K562 (cell line): ENCODE measurements around the gene RNF19B. TPM values are rescaled to one million over a fixed set of nuclear protein-coding genes. Genes with fewer than 3 reads are reported as not detected.

Experiments
- ATAC-seq: fragments of 200-7000 bp; cut with Tn5 transposase; 3 replicates; pipeline ENCODE4 v1.9.1; 2020; ENCODE audit warnings: moderate library complexity
- BruUV-seq: library from RNA; stranded (reverse); fragments of 400-500 nt; replicated peaks from 2 replicates; lab custom pipeline; 2021; lab: Mats Ljungman, UMichigan
- CTCF ChIA-PET: fragments of 300-600 bp; formaldehyde crosslinking; extraction: SDS; loops from one replicate; lab custom pipeline; 2021; ENCODE audit warnings: low intra/inter-chr PET ratio; lab: Yijun Ruan, JAX
- POLR2A ChIA-PET: fragments of 300-600, 350-650 bp; sonication (Branson Sonifier 250); formaldehyde crosslinking; extraction: SDS; loops from one replicate; lab custom pipeline; 2021; ENCODE audit warnings: antibody characterized with exemption, inconsistent platforms; lab: Yijun Ruan, JAX
- DNase-seq, 4 experiments: peaks; one replicate each; pipeline versions ENCODE4 v3.0.0 to v3.0.0-alpha.2; 2011 to 2018; ENCODE audit warnings: low spot score in 3 of 4, mixed read lengths in 3 of 4; ENCODE audit errors: extremely low read depth in 1 of 4
- FAIRE-seq: peaks from 2 replicates; lab custom pipeline; 2011; peaks lifted over from hg19 to GRCh38; lab: Jason Lieb, UNC
- H2AFZ ChIP-seq: 2 replicates; pipeline ENCODE4 v1.6.0; 2011; ENCODE audit warnings: low read depth, low read length, control low read depth, inconsistent platforms
- H3K27ac ChIP-seq: fragments of 200-600 bp; 3 replicates; pipeline ENCODE4 v1.8.0; 2011; ENCODE audit warnings: low read depth, mild to moderate bottlenecking, control low read depth, inconsistent platforms, low read length, moderate library complexity, mixed read lengths; ENCODE audit errors: extremely low read depth
- H3K27me3 ChIP-seq, 2 experiments: fragments of 300-600 bp in 1 of 2; 2 replicates in 1 of 2; 3 replicates in 1 of 2; pipeline versions ENCODE4 v1.6.0 to v1.8.0; 2011; ENCODE audit warnings: inconsistent platforms in 2 of 2, low read length in 2 of 2, mild to moderate bottlenecking in 1 of 2, mixed read lengths in 1 of 2, moderate library complexity in 1 of 2; ENCODE audit not compliant: control insufficient read depth in 2 of 2, insufficient read depth in 2 of 2
- H3K36me3 ChIP-seq: fragments of 300-600 bp; 3 replicates; pipeline ENCODE4 v1.8.0; 2011; ENCODE audit warnings: mild to moderate bottlenecking, low read length, inconsistent platforms; ENCODE audit not compliant: control insufficient read depth, insufficient read depth
- H3K4me1 ChIP-seq, 2 experiments: fragments of 200-600 bp in 1 of 2; replicated peaks in 1 of 2; 2 replicates in 1 of 2; 3 replicates in 1 of 2; pipeline versions ENCODE4 v1.5.1 to v1.8.0; 2011; ENCODE audit warnings: inconsistent platforms in 2 of 2, low read length in 2 of 2, mild to moderate bottlenecking in 1 of 2, mixed read lengths in 1 of 2, moderate library complexity in 1 of 2; ENCODE audit not compliant: control insufficient read depth in 2 of 2, insufficient read depth in 2 of 2
- H3K4me2 ChIP-seq: 2 replicates; pipeline ENCODE4 v1.6.1; 2011; ENCODE audit warnings: low read length, control low read depth, inconsistent platforms, mixed read lengths; ENCODE audit not compliant: insufficient read depth
- H3K4me3 ChIP-seq: fragments of 200-600 bp; sonication (generic), shearing (Covaris generic); 2 replicates; pipeline ENCODE4 v1.5.1; 2016; ENCODE audit warnings: control low read depth, inconsistent platforms
- H3K79me2 ChIP-seq: fragments of 200-600 bp; 3 replicates; pipeline ENCODE4 v1.8.0; 2011; ENCODE audit warnings: low read length, inconsistent platforms; ENCODE audit not compliant: control insufficient read depth, insufficient read depth
- H3K9ac ChIP-seq, 2 experiments: 2 replicates each; pipeline versions ENCODE4 v1.6.0 to v1.6.1; 2011; ENCODE audit warnings: low read depth in 2 of 2, low read length in 2 of 2, control low read depth in 1 of 2, inconsistent platforms in 1 of 2, mild to moderate bottlenecking in 1 of 2, mixed read lengths in 1 of 2; ENCODE audit not compliant: insufficient read depth in 1 of 2
- H3K9me1 ChIP-seq: one replicate; pipeline ENCODE4 v1.6.0; 2011; ENCODE audit warnings: inconsistent platforms, mild to moderate bottlenecking, low read length, moderate library complexity; ENCODE audit not compliant: control insufficient read depth, insufficient read depth
- H3K9me3 ChIP-seq: replicated peaks from 2 replicates; pipeline ENCODE4 v1.5.1; 2011; ENCODE audit warnings: low read depth, low read length, inconsistent platforms; ENCODE audit not compliant: control insufficient read depth, insufficient read depth
- H4K20me1 ChIP-seq: replicated peaks from 2 replicates; pipeline ENCODE4 v1.6.1; 2011; ENCODE audit warnings: low read length, inconsistent platforms, mixed read lengths; ENCODE audit not compliant: control insufficient read depth, insufficient read depth
- HBP1 ChIP-seq: fragments of 450-650 bp; formaldehyde crosslinking; IDR thresholded peaks from 2 replicates; pipeline ENCODE4 v1.4.0; 2022; ENCODE audit warnings: missing genetic modification characterization
- MTA1 ChIP-seq: fragments of 450-650 bp; IDR thresholded peaks from 2 replicates; pipeline ENCODE4 v1.6.1; 2017; ENCODE audit warnings: borderline replicate concordance
- POLR2G ChIP-seq: fragments of 200-400 bp; formaldehyde crosslinking; IDR thresholded peaks from 2 replicates; pipeline ENCODE4 v1.6.1; 2017; ENCODE audit warnings: low read depth, mild to moderate bottlenecking, antibody characterized with exemption, low read length, moderate library complexity
- RBM25 ChIP-seq: fragments of 200-400 bp; formaldehyde crosslinking; IDR thresholded peaks from 2 replicates; pipeline ENCODE4 v1.6.1; 2018; ENCODE audit warnings: low read length, low read depth, moderate library complexity; ENCODE audit not compliant: severe bottlenecking
- THAP12 ChIP-seq: fragments of 250-450 bp; sonication (Bioruptor Pico); IDR thresholded peaks from 2 replicates; pipeline ENCODE4 v1.9.0; 2021; ENCODE audit warnings: mild to moderate bottlenecking, inconsistent platforms
- WGBS: fragments of 100-300 bp; shearing (Covaris generic); methylation state at CpG from one replicate; pipeline ENCODE4 v1.1.6; 2016; ENCODE audit warnings: low coverage, mixed read lengths; ENCODE audit not compliant: insufficient coverage; ENCODE audit errors: missing lambda C conversion rate; 5-methylcytosine and 5-hydroxymethylcytosine counted together
- in situ Hi-C: fragments of 300-500 bp; cut with MboI; formaldehyde crosslinking; loops from 4 replicates; pipeline ENCODE4 v1.15.0; 2018; ENCODE audit warnings: inconsistent platforms, mixed read lengths
- intact Hi-C: fragments of 100-400 bp; cut with micrococcal nuclease; formaldehyde crosslinking; loops from 2 replicates; pipeline ENCODE4 v1.14.2; 2022
- polyA plus RNA-seq, 8 experiments: library from polyadenylated mRNA; depleted of rRNA in 4 of 8; stranded (reverse) in 5 of 8; unstranded in 3 of 8; fragments of >200 nt; fragmentation: Nextera tagmentation in 2 of 8; fragmentation: Illumina TruSeq in 1 of 8; extraction: Ambion mirVana in 2 of 8; extraction: Trizol in 1 of 8; gene quantifications; 2 replicates each; pipeline versions ENCODE4 v1.2.1 to v1.2.3, GENCODE V29; 2011 to 2014; ENCODE audit warnings: inconsistent platforms in 1 of 8, missing spikeins in 1 of 8
- total RNA-seq, 7 experiments: library from RNA; depleted of rRNA in 6 of 7; stranded (reverse); fragments of >200 nt in 6 of 7; fragmentation: Illumina TruSeq in 2 of 7; extraction: Trizol in 2 of 7; gene quantifications; 2 replicates each; pipeline versions ENCODE4 v1.2.1 to v1.2.3, GENCODE V29; 2011 to 2021; ENCODE audit warnings: low replicate concordance in 1 of 7
- TF ChIP-seq, protein P1 (sequence below): fragments of 450-650 bp; formaldehyde crosslinking; IDR thresholded peaks from 2 replicates; pipeline ENCODE4 v1.4.0; 2020; ENCODE audit warnings: mild to moderate bottlenecking, moderate library complexity

The RNF19B gene
- total and polyA plus RNA-seq, 9 of the 15 experiments (the other 6 are each of a cell fraction or from before 2014, with no cell fraction given): 2.6 to 14.9 (median 10.1) TPM

DNA sequence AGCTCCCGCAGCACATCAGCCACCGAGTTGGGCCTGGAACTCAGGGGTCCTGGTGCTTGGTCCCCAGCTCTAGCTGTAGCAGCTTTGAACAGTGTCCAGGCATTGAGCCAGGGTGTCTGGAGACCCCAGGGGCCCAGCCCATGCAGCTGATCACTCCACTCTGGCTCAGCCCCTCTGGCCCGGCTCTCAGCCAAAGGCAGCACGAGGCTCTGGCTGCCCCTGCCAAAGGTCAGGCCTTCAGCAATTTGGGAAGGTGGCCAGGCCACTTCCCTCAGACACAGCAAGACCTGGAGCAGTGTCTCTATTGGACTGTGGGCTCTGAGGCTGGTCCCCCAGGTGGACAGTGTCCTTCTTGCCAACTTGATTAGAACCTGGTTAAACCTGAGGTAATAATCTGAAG, 34.4 kb upstream of the RNF19B start:
- Histone ChIP-seq H3K9ac (peak overlapping the region in 1 of 2 experiments; percentile 56; a peak in 1 of 4 replicates), H3K27me3 (no peaks in the 10 kb centered on the region), H3K9me1 (no peaks in the 10 kb centered on the region), H3K27ac (no peak overlapping the region), H2AFZ (no peak overlapping the region), H4K20me1 (peaks cover 19% of the 10 kb centered on the region), H3K36me3 (peaks cover 10% of the 10 kb centered on the region; the same call in 1 of the 3 replicates), H3K79me2 (no peaks in the 10 kb centered on the region), H3K4me3 (no peak overlapping the region), H3K4me2 (no peak overlapping the region), H3K4me1 (peaks cover 4 to 11% of the 10 kb centered on the region in 2 experiments; a peak in 4 of 5 replicates), H3K9me3 (no peaks in the 10 kb centered on the region)
- intact Hi-C loops (no loop called here), in situ Hi-C loops (loop anchor here (5.0 kb wide), 1 partner anchor 62 kb away; no protein-coding TSS in a partner anchor)
- 92% methylated on average over 4 of the region's 4 CpGs for WGBS
- ChIA-PET CTCF (no interaction called here), POLR2A (interaction anchor here (0.6 to 7.1 kb wide), 7 partner anchors 8 to 59 kb away, joined by 3 to 95 read pairs (median 3); no protein-coding TSS in a partner anchor)
- BruUV-seq: no TSS peak
- ATAC-seq: no peak
- TF ChIP-seq MTA1 (no peak), THAP12 (CRISPR knock-in tag) (peak; percentile 31; the same call in 1 of the 2 replicates), RBM25 (no peak), POLR2G (peak; percentile 58), HBP1 (CRISPR knock-in tag) (no peak)
- TF ChIP-seq, protein P1, sequence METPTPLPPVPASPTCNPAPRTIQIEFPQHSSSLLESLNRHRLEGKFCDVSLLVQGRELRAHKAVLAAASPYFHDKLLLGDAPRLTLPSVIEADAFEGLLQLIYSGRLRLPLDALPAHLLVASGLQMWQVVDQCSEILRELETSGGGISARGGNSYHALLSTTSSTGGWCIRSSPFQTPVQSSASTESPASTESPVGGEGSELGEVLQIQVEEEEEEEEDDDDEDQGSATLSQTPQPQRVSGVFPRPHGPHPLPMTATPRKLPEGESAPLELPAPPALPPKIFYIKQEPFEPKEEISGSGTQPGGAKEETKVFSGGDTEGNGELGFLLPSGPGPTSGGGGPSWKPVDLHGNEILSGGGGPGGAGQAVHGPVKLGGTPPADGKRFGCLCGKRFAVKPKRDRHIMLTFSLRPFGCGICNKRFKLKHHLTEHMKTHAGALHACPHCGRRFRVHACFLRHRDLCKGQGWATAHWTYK (CRISPR knock-in tag): no peak
- no peak for DNase-seq
- FAIRE-seq: no peak
